Left ventricle myocardium inferior (tissue), 1 donor: ENCODE results near the gene SLC8A1. TPM values are rescaled to one million over a fixed set of nuclear protein-coding genes. Genes with fewer than 3 reads are reported as not detected.

Experiments
- DNase-seq: peaks from one replicate; pipeline ENCODE4 v3.0.0-alpha.2; 2020
- H3K27ac ChIP-seq: fragments of 200-600 bp; replicated peaks from 2 replicates; pipeline ENCODE4 v1.8.0; 2021
- H3K27me3 ChIP-seq: fragments of 200-600 bp; 2 replicates; pipeline ENCODE4 v1.8.0; 2021; ENCODE audit warnings: low read depth
- H3K36me3 ChIP-seq: fragments of 200-600 bp; 2 replicates; pipeline ENCODE4 v1.8.0; 2021
- H3K4me1 ChIP-seq: fragments of 200-600 bp; 2 replicates; pipeline ENCODE4 v1.8.0; 2021
- H3K4me3 ChIP-seq: fragments of 200-600 bp; 2 replicates; pipeline ENCODE4 v1.8.0; 2021; ENCODE audit warnings: mild to moderate bottlenecking, moderate library complexity
- H3K9me3 ChIP-seq: fragments of 200-600 bp; replicated peaks from 2 replicates; pipeline ENCODE4 v1.8.0; 2021
- CTCF ChIP-seq: fragments of 200-600 bp; IDR thresholded peaks from 2 replicates; pipeline ENCODE4 v1.8.0; 2021; ENCODE audit warnings: antibody characterized with exemption, mild to moderate bottlenecking, borderline replicate concordance
- intact Hi-C: fragments of 100-400 bp; cut with micrococcal nuclease; formaldehyde crosslinking; loops from one replicate; pipeline ENCODE4 v1.11.0; 2022
- total RNA-seq: library from RNA; stranded (reverse); fragmentation: NEBNext Ultra II Directional; extraction: Animal tissue kit (Norgen Biotek cat#: 25700); gene quantifications from one replicate; pipeline ENCODE4 v1.2.1, GENCODE V29; 2021
- donor health status: DM: no; HTN: yes; CAD: no; lungs with severe emphysema.

Gene SLC8A1
- total RNA-seq, 1 donor from 2014 or later, result 990 TPM

- H3K27ac ChIP-seq, result peak overlapping the region; percentile 36
- H3K4me3 ChIP-seq, result no peak overlapping the region
- H3K9me3 ChIP-seq, result no peaks in the 10 kb centered on the region
- intact Hi-C loops, result no loop called here
- no peak for TF ChIP-seq CTCF
- H3K4me1 ChIP-seq, result peaks cover 54% of the 10 kb centered on the region
- H3K27me3 ChIP-seq, result no peaks in the 10 kb centered on the region
- no peak for DNase-seq
- no peaks in the 10 kb centered on the region for H3K36me3 ChIP-seq
Observed at GRCh38 chr2:40101131-40101575, 350.7 kb downstream of the SLC8A1 start.

DNA sequence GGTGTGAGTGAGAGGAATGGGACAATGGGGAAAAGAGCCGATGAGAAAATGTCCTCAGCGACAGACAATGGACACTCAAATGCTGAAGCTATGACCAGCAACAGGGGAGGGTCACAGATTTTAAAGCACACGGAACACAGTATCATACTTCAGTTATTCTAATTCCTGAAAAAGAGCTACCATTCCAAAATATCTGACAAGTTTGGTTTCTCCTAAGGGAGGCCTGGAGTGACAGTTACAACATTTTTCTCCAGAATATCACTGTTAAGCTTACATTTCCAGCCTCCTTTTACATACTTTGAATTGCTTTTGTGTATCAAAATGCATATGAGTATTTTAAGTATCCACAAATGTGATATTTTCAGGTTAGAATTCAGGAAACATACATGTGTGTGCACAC, 351.2 kb downstream of the SLC8A1 start:
- Histone ChIP-seq H3K36me3 (no peaks in the 10 kb centered on the region), H3K4me1 (peaks cover 55% of the 10 kb centered on the region), H3K27ac (peak overlapping the region; percentile 36), H3K27me3 (no peaks in the 10 kb centered on the region), H3K4me3 (no peak overlapping the region), H3K9me3 (no peaks in the 10 kb centered on the region)
- intact Hi-C loops, result no loop called here
- DNase-seq, result no peak
- no peak for TF ChIP-seq CTCF

DNA sequence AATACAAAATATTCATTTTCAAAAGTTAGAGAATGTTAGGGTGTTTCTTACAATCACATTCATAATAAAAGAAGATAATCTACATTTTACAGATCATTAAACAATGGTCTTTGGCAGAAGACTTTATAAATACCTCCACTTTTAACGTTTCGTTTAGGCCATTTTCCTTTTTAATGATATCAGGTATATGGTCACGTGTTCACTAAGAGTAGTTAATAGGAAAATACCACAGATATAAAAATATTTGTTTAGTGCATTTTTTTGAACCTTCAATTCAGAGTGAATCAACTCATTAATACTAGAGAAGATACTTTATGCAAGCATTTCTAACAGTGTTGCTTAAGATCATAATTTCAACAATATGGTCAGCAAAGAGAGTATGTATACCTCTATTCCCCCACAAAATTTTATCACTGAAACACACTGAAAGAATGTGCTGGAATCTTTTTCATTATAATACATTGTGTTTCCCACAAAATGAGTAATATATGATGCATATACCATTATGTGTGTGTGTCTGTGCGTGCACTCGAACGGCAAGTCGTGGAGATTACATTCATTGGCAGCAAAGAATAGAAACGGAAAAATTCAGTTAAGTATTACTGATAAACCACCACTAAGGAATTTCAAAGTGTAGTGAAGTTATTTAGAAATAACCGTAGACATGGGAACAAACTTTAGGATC, 353.0 kb downstream of the SLC8A1 start:
- intact Hi-C loops, result no loop called here
- Histone ChIP-seq H3K4me1 (peaks cover 56% of the 10 kb centered on the region), H3K27me3 (no peaks in the 10 kb centered on the region), H3K9me3 (no peaks in the 10 kb centered on the region), H3K36me3 (no peaks in the 10 kb centered on the region), H3K4me3 (no peak overlapping the region), H3K27ac (peak overlapping the region; percentile 4)
- DNase-seq, result no peak
- no peak for TF ChIP-seq CTCF

DNA sequence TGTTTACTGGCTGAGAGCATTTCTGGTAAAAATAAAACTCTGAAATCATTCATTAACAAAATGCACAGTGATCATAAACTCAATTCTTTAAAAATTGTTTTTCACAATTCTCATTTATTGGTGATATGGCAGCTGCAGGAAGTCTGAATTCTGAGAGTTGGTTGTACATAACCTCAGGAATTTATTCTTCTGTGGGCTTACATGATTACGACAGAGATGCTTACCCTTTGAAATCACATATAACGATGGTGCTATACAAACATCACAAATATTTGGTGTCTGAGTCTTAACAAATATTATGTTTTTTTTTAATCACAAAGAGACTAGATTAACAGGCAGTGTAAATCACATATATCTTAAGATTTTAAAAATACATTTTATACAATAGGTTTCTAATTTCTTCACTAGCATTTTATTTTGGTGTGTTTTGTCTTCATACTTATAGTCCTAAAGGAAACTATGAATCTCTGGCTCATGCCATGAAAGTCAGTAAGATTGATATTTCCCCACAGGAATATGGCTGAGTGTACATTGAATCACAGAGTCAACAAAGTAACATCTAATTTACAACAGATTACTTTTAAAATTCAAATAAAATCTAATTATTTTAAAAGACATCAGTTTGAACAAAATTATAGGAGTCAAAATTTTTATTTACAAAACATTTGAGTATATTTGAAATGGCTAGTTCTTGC, 354.1 kb downstream of the SLC8A1 start:
- no peaks in the 10 kb centered on the region for H3K27me3 ChIP-seq
- no peak for TF ChIP-seq CTCF
- H3K4me1 ChIP-seq, result peaks cover 56% of the 10 kb centered on the region
- peak overlapping the region; percentile 54 for H3K27ac ChIP-seq
- H3K36me3 ChIP-seq, result no peaks in the 10 kb centered on the region
- intact Hi-C loops, result no loop called here
- no peak overlapping the region for H3K4me3 ChIP-seq
- no peak for DNase-seq
- H3K9me3 ChIP-seq, result no peaks in the 10 kb centered on the region

- Histone ChIP-seq H3K4me1 (peaks cover 45% of the 10 kb centered on the region), H3K27ac (peak overlapping the region; percentile 54), H3K9me3 (no peaks in the 10 kb centered on the region), H3K4me3 (no peak overlapping the region), H3K36me3 (no peaks in the 10 kb centered on the region), H3K27me3 (no peaks in the 10 kb centered on the region)
- DNase-seq, result no peak
- TF ChIP-seq CTCF, result no peak
- intact Hi-C loops, result no loop called here
Observed at GRCh38 chr2:40096360-40096759, 355.5 kb downstream of the SLC8A1 start.
